Measurements from ENCODE around the gene PTPRG. TPM values are rescaled to one million over a fixed set of nuclear protein-coding genes. Genes with fewer than 3 reads are reported as not detected.
A peak's percentile ranks its signal among the peaks of the same experiment; 100 is the strongest.

Gene PTPRG
- total RNA-seq, 4 donors from 2014 or later: 8.4 to 37.3 (median 14.9) TPM

DNA sequence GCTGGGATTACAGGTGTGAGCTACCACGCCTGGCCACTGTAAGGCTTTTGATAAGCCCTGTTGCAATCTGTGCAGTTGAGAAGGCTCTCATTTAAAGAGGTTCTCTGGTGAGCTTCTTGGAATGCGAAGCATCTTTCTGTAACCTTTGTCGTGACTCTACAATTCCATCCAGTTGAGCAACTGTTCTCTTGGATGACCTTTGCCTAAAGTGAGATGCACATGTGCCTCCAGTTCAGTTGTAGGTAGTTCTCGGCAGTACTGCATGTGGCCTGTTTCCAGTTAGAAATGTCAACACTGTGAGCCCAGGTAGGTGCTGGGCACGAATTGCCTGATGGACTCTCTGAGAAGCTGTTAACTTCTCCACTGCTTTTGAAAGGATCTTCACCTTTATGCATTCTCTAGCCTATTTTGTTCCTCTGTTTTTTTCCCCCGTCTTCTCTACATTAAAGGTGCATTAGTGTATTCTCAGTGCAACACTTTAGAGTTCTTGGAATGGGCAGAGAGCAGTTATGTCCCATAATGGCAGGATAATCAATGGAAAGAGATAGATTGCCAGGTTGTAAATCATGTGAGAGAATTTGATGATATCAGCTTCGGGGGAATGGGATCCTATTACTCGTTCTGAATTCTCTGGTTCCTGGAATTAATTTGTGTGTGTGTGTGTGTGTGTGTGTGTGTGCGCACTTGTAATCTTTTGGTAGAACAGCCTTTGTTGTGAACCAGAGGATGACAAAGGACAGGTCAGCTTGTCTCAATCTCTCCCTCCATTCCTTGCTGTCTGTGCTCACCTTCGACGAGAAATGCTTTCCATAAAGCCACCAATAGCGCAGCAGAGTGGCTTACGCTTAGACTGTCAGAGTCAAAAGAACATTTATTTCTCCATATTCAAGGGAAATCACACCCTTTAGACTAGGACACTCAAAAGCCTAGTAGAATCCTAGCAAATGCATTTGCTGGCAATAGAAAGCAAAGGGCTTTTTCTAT is 51.1 kb downstream of the PTPRG start:
- no peak overlapping the region for H3K4me3 ChIP-seq (ENCODE audit: low read depth, poor library complexity, severe bottlenecking)
- DNase-seq (ENCODE audit: low spot score in 2 of 2): no peak
- intact Hi-C loops (cut with DNase I; ENCODE audit: low total_unique reads): no loop called here
- TF ChIP-seq, protein P1, sequence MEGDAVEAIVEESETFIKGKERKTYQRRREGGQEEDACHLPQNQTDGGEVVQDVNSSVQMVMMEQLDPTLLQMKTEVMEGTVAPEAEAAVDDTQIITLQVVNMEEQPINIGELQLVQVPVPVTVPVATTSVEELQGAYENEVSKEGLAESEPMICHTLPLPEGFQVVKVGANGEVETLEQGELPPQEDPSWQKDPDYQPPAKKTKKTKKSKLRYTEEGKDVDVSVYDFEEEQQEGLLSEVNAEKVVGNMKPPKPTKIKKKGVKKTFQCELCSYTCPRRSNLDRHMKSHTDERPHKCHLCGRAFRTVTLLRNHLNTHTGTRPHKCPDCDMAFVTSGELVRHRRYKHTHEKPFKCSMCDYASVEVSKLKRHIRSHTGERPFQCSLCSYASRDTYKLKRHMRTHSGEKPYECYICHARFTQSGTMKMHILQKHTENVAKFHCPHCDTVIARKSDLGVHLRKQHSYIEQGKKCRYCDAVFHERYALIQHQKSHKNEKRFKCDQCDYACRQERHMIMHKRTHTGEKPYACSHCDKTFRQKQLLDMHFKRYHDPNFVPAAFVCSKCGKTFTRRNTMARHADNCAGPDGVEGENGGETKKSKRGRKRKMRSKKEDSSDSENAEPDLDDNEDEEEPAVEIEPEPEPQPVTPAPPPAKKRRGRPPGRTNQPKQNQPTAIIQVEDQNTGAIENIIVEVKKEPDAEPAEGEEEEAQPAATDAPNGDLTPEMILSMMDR (IDR thresholded peaks at IDR 0.05): no peak
- WGBS, 2 donors: 75 to 77% methylated on average over 13 of the region's 13 CpGs

DNA sequence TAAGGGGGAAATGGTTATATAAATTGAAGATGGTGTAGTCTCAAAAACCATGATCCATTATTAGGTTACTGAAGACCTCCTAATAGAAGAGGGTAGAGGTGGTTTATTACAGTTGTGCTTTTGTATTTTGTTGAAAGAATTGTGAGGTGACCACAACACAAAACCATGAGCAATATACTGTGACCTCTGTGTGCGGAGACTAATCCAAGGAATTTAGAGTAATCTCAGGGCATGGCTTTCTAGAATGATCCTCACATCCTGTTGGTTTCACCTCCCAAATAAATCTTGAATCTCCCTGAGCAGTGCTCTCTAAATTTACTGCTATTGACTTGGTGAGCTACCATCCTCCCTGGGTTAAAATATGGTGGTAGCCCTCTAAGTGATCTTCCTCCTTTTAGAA is 52.3 kb downstream of the PTPRG start:
- intact Hi-C loops (cut with DNase I; ENCODE audit: low total_unique reads): no loop called here
- no peak for DNase-seq (ENCODE audit: low spot score in 2 of 2)
- WGBS, 2 donors: 97% methylated on average over 1 of the region's 1 CpG
- H3K4me3 ChIP-seq (ENCODE audit: low read depth, poor library complexity, severe bottlenecking): no peak overlapping the region
- TF ChIP-seq, protein P1 (IDR thresholded peaks at IDR 0.05): no peak
- no peak for TF ChIP-seq POLR2A (IDR thresholded peaks at IDR 0.05)

DNA sequence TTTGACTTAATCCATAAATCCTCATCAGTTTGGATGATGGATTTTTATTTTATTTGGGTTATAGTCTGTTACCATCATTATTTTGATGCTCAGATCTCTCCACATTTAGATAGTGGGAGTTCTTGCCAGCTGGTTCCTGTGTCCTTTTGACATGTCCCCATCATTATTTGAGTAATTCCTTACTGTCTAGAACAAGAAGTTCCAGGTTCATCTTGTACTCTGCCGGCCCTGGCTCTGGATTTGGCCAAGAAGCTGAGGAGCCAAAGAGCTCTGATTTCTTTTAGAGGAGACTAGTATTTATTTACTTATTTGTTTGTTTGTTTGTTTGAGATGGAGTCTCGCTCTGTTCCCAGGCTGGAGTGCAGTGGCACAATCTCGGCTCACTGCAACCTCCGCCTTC is 54.3 kb downstream of the PTPRG start:
- TF ChIP-seq, protein P1 (IDR thresholded peaks at IDR 0.05): no peak
- no peak for TF ChIP-seq POLR2A (IDR thresholded peaks at IDR 0.05)
- WGBS, 2 donors: 91 to 94% methylated on average over 4 of the region's 4 CpGs
- intact Hi-C loops (cut with DNase I; ENCODE audit: low total_unique reads): no loop called here
- H3K4me3 ChIP-seq (ENCODE audit: low read depth, poor library complexity, severe bottlenecking): no peak overlapping the region
- peak; percentile 65 to 87 for DNase-seq (ENCODE audit: low spot score in 2 of 2)

DNA sequence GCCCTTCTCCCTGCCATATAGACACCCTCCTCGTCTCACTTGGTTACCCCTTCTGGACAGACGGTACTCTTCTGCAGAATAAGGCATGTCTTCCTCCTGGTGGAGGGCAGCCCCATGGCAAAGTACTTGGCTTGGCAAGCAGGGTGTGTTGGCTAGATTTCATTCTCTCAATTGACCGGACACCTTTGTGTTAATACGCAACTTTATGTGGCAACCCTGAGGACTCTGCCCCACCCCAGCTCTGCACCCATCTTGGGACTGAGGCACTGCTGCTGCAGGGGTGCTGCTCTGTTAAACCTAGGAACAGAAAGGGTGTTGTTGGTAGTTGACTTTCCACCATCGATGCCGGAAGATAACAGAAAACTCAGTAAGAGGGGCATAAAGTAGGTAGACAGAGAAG is 55.2 kb downstream of the PTPRG start:
- DNase-seq (ENCODE audit: low spot score in 2 of 2): no peak
- WGBS, 2 donors: 96 to 98% methylated on average over 6 of the region's 6 CpGs
- intact Hi-C loops (cut with DNase I; ENCODE audit: low total_unique reads): no loop called here
- H3K4me3 ChIP-seq (ENCODE audit: low read depth, poor library complexity, severe bottlenecking): no peak overlapping the region
- TF ChIP-seq POLR2A (IDR thresholded peaks at IDR 0.05): no peak
- TF ChIP-seq, protein P1 (IDR thresholded peaks at IDR 0.05): no peak

DNA sequence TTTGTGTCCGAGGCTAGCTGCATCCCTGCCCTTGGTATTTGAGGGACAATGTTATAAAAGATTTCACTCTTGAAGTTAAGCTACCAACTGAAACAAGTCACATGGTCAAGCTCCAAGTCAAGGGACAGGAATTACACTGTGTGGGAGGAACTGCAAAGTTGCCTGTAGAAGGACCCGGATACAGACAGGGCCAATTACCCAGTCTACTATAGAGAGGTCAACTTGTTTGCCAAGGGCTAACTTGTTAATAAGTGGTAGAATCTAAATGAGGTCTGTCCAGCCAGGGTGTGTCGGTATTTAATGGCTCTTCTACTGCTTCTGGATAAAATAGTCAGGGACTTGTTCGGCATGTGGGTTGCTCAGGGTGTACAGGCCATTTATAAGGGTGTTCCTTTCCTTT is 55.7 kb downstream of the PTPRG start:
- no peak for TF ChIP-seq POLR2A (IDR thresholded peaks at IDR 0.05)
- TF ChIP-seq, protein P1 (IDR thresholded peaks at IDR 0.05): no peak
- DNase-seq (ENCODE audit: low spot score in 2 of 2): no peak
- 68 to 72% methylated on average over 4 of the region's 4 CpGs for WGBS, 2 donors
- intact Hi-C loops (cut with DNase I; ENCODE audit: low total_unique reads): no loop called here
- H3K4me3 ChIP-seq (ENCODE audit: low read depth, poor library complexity, severe bottlenecking): no peak overlapping the region
